ENCODE data around the gene ICE1.

ICE1 gene

GRCh38 chr5:5423586-5423985, 1.1 kb downstream of the ICE1 start:
- H3K4me3 ChIP-seq (ENCODE audit: low read depth, low read length): peak overlapping the region; percentile 82

GRCh38 chr5:5424736-5425135, 2.3 kb downstream of the ICE1 start:
- no peak for TF ChIP-seq CTCF (IDR thresholded peaks at IDR 0.05; ENCODE audit: borderline replicate concordance, insufficient read depth, low read depth, low read length)

More at GRCh38 chr5:5423586-5423985, 1.1 kb downstream of the ICE1 start:
- no peak for TF ChIP-seq CTCF (IDR thresholded peaks at IDR 0.05; ENCODE audit: borderline replicate concordance, insufficient read depth, low read depth, low read length)

GRCh38 chr5:5430136-5430535, 7.7 kb downstream of the ICE1 start:
- TF ChIP-seq CTCF (IDR thresholded peaks at IDR 0.05; ENCODE audit: borderline replicate concordance, insufficient read depth, low read depth, low read length): no peak
- H3K4me3 ChIP-seq (ENCODE audit: low read depth, low read length): no peak overlapping the region

More at GRCh38 chr5:5424736-5425135, 2.3 kb downstream of the ICE1 start:
- H3K4me3 ChIP-seq (ENCODE audit: low read depth, low read length): no peak overlapping the region

- TF ChIP-seq CTCF (IDR thresholded peaks at IDR 0.05; ENCODE audit: borderline replicate concordance, insufficient read depth, low read depth, low read length): no peak
These were observed 9.7 kb downstream of the ICE1 start for GRCh38 chr5:5432020-5432707.

GRCh38 chr5:5436203-5436760, 13.8 kb downstream of the ICE1 start:
- TF ChIP-seq CTCF (IDR thresholded peaks at IDR 0.05; ENCODE audit: borderline replicate concordance, insufficient read depth, low read depth, low read length): no peak
- no peak overlapping the region for H3K4me3 ChIP-seq (ENCODE audit: low read depth, low read length)

More at GRCh38 chr5:5432020-5432707, 9.7 kb downstream of the ICE1 start:
- H3K4me3 ChIP-seq (ENCODE audit: low read depth, low read length): no peak overlapping the region

GRCh38 chr5:5437227-5438172, 15.0 kb downstream of the ICE1 start:
- TF ChIP-seq CTCF (IDR thresholded peaks at IDR 0.05; ENCODE audit: borderline replicate concordance, insufficient read depth, low read depth, low read length): no peak
- no peak overlapping the region for H3K4me3 ChIP-seq (ENCODE audit: low read depth, low read length)

Data from GM12875 (cell line).